Retinal pigment epithelial cell (primary cell): Measurements from ENCODE around the gene BCDIN3D.

Experiments used
- DNase-seq: peaks from one replicate; pipeline ENCODE4 v3.0.0-alpha.2; 2010; ENCODE audit warnings: low read depth
- H3K4me3 ChIP-seq: 2 replicates; pipeline ENCODE4 v1.5.1; 2011; ENCODE audit warnings: mild to moderate bottlenecking, low read length, control low read depth, moderate library complexity
- TF ChIP-seq, protein P1 (sequence below): conservative IDR thresholded peaks from 2 replicates; pipeline ENCODE4 v1.5.1; 2011; ENCODE audit warnings: low read depth, low read length, control low read depth, inconsistent platforms

BCDIN3D gene

DNA sequence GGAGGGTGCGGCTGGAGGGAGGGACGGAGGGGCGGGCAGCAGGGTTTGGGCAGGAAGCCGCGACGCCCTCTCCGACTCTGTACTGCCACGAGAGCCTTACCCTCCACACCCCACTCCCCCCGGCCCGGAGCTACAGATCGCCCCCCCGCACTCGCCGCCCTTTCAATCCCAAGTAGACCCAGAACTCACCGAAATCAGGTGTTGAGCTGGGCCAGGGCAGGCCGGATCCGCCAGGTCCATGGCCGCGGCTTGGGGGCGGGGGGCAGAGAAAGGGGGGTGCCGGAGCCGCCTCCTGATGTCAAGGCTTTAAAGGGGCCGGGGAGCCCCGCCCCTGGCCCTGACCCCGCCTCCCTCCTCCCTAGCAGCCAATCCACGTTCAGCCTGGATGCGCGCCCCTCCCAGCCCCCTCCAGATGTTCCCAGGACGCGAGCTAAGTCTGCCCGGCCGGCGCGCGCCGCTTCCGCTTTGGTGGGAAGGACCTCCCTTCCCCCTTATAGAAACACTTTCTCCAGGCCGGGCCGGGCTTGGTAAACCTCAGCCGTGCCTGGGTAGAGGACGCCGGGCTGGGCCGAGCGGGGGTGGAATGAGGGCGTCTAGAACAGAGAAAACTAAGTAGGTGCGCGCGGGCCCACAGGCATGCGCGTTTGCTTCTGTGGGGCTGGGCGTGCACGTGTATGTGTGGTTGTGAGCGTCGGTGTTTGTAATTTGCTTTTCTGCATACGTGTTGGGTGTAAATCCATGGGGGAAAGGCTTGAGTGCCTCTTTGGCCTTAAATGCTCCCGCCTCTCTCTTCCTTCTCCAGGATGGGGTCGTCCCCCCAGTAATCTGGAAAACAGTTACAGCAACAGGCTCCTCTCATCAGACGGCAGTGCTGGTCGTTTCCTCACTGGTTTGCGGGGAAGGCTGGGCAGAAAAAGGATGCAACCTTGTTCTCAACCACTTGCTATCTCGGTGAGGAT, 14.5 kb downstream of the BCDIN3D start, which contains the start of gene NCKAP5L:
Gene NCKAP5L (minus strand): TSS at position 281 of the 959 bp plus-strand sequence. CDS start 24,369 bp downstream, outside the sequence.
- TF ChIP-seq, protein P1, sequence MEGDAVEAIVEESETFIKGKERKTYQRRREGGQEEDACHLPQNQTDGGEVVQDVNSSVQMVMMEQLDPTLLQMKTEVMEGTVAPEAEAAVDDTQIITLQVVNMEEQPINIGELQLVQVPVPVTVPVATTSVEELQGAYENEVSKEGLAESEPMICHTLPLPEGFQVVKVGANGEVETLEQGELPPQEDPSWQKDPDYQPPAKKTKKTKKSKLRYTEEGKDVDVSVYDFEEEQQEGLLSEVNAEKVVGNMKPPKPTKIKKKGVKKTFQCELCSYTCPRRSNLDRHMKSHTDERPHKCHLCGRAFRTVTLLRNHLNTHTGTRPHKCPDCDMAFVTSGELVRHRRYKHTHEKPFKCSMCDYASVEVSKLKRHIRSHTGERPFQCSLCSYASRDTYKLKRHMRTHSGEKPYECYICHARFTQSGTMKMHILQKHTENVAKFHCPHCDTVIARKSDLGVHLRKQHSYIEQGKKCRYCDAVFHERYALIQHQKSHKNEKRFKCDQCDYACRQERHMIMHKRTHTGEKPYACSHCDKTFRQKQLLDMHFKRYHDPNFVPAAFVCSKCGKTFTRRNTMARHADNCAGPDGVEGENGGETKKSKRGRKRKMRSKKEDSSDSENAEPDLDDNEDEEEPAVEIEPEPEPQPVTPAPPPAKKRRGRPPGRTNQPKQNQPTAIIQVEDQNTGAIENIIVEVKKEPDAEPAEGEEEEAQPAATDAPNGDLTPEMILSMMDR: no peak
- H3K4me3 ChIP-seq: peak within 1 kb of the TSS; percentile 77
- peak; percentile 76 for DNase-seq

DNA sequence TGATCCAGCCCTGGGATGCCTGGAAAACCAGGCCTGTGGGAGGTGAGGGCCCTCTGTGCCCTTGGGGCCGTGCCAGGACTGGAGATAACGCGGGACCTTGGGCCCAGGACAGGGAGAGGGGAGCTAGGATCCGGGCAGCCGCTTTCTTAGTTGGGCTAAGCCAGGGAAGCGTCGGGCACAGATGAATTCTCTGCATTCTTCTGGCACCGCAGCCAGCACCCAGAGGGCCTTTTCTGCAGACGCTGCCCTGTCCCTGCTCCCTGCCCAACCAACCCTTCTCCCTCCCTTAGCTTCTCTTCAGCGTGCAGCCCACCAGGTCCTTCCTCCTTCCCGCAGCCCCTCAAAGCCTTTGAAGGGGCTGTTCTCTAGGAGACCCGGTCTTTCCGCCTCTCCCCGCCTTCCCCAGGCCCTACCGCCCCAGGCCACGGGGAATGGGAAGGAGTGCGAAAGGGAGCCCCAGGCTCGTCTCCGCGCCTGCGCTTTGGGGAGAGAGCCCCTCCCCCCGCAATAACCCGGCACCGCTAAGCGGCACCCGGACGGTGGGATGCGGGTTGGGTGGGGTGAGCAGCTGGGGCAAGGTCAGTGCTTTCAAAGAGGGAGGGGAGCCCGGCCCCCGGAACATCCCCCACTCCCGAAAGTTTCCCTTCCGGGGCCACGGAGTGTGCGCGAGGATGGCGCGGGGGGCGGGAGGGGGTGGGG, 15.4 kb downstream of the BCDIN3D start:
- TF ChIP-seq, protein P1: no peak
- DNase-seq: peak; percentile 46
- H3K4me3 ChIP-seq: peak overlapping the region; percentile 77

DNA sequence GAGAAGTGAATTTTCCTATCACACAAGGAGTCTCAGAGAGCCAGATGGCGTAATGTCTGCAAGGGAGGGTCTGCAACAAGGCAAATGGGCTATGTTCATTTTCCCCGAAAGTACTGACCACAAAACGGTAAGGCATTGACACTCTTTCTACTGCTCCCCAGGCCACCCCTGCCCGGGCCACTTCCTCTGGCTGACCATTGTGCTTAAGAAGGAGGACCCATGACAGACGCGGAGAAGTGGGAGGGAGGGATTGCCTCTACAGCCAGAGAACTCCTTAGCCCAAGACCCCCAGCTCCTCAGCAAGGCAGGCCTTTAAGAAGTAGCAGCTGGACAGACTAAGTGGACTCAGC, 15.9 kb downstream of the BCDIN3D start:
- peak overlapping the region; percentile 77 for H3K4me3 ChIP-seq

DNA sequence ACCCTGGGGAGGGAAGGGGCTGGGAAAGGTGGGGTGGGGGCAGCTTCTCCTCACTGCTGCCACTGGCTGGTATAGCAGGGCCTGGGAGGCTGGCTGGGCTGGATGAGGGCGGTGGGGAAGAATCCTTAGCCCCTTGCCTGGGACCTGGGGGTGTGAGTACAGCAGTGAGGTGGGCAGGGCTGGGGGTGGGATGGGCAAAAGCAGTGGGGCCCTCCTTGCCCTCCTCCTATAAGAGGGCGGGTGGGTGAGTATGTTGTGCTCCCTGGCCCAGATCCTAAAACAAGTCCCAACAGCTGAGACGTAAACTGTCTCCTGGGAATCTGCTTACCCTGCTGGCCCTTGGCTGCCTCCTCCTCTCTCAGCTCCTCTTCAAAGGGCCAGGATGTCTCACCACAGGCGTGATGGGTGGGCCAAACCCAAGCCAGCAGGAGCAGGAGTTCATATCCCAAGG, 16.9 kb downstream of the BCDIN3D start:
- TF ChIP-seq, protein P1: no peak
- no peak for DNase-seq
- no peak overlapping the region for H3K4me3 ChIP-seq

More for the DNA sequence above, 15.9 kb downstream of the BCDIN3D start:
- TF ChIP-seq, protein P1: no peak
- DNase-seq: no peak

DNA sequence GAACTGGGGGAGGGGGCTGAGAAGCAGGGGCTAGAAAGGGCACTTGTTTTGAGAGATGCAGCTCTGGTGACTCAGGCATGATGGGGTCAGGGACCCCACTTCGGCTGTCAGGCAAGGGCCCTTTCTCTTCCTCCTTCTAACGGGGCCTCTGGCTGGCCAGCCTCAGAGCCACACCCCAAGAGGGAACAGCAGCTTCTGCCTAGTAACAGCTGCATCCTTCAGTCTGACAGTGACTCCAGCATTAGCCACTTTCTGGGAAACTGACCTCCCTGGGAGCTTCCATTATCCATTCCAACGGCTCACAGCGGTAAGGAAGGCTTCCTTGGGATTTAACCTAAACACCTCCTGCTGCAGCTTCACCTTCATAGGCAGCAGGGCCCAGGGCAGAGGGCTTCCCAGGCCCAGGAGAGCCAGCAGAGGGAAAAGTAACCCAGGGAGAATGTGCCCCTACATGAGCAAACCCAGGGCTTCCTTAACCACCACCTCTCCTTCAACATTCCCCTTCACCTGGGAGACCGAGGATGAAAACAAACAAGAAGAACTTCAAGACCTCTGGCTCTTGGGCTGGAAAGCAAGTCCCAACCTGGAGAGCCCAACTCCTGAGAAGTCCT, 17.4 kb downstream of the BCDIN3D start:
- H3K4me3 ChIP-seq: no peak overlapping the region
- DNase-seq: no peak
- TF ChIP-seq, protein P1: no peak

DNA sequence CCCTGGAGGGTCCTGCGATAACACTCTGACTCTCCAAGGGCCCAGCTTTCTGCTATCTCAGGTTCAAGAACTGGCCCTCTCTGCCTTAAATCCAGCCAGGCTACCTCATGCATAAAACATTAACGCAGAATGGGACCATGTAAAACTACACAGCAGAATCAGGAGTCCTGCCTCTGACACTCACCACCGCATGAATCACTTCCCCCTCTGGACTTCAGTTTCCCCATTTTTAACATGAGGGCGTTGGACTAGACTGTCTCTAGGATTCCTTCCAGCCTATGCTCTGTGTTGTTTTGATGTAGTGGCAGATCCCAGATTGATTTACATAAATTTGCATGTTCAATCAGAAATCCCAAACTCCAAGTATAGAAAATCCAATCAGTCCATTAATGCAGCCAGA, 18.0 kb downstream of the BCDIN3D start:
- TF ChIP-seq, protein P1: no peak
- H3K4me3 ChIP-seq: no peak overlapping the region
- DNase-seq: no peak
